HG03108 (cell line): ENCODE measurements around the gene KIF21B.

ENCODE experiments used
- ATAC-seq: cut with Tn5 transposase; IDR thresholded peaks from one replicate; pipeline ENCODE4 v1.9.1; 2021; ENCODE audit warnings: moderate library complexity; ENCODE audit not compliant: unreplicated experiment

The KIF21B gene

DNA sequence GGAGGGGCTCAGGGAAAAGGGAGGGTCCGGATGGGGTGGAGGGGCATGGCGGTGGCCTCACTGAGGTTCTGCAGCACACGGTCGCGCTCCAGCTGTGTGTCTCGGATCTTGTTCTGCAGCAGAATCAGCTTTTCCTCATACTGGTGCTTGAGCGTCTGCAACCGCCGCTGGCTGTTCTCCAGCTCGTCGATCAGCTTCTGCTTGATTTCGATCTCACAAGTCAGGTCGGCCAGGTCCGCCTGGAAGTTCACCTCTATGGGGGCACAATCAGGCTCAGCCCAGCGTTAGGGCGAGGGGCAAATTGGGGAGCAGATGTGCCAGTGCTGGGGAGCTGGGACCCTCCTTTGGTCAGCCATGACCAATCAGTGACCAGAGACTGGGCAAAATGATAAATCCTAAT, 25.2 kb downstream of the KIF21B start:
- no peak for ATAC-seq

DNA sequence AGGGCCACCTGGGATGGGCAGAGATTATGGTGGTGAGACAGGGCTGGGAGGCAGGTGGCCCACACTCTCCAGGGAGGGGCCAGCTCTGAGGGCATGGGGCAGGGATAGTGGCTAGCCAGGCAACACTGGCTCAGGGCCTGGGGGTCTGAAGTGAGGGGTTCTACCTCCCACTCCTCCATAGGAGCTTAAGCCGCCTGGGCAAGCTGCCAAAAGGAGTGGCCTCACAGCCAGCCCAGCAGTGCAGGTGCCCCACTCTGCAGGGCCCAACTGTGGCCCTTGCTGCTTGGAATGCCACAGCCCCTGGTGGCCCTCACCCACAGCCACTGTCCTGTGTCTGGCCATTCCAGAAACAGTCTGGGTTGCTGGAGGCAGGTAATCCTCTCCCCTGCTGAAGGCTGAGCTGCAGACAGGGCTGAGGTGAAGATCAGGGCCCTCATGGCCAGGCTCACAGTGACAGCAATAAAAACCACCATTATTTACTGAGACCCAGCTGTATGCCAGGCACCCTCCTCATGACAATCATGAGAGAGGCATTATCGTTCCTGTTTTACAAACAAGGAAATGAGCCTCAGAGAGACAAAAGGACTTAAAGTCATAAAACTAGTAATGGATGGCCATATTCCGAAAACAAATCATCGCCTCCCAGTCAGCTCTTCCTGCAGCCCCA, 31.0 kb downstream of the KIF21B start:
- no peak for ATAC-seq

DNA sequence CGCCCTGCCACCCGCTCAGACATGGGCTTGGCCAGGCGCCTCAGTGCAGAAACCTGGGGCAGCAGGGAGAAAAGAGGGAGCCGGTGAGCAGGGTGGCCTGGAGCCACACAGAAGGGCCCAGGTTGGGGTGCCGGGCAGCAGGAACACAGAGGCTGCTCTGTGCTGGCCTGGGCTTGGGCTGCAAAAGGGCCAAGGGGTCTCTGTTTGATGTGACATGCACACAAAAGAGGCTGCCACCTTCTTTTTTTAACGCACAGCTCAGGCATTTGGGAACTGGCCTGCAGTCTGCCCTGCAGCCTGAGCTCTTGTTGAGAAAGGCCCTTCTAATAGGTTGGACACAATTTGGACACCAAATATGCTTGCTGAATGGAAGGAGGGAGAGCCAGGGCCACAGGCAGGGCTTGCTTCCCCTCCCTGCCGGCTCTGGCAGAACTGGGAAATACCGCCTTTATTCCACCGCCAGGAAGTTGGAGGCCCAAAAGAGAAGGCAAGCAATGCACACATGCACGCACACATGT, 32.4 kb downstream of the KIF21B start:
- ATAC-seq, result no peak

DNA sequence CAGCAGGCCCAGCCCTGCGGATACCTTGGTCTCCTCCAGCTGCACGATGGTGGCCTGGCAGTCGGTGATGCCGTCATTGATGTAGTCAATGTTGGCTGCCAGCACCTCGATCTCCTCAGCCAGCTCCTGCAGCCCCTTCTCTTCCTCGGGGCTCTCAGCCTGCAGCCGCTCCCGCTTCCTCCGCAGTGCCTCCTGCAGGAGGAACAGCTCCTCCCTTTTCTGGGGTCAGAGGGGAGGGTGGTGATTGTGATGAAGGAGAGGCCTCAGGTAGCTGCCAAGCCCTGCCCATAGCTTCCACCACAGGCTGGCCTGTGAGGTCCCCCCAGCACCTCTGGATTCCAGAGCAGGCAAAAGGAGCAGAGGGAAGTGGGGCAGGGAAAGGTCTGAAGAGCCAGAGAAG, 33.4 kb downstream of the KIF21B start:
- ATAC-seq, result no peak

DNA sequence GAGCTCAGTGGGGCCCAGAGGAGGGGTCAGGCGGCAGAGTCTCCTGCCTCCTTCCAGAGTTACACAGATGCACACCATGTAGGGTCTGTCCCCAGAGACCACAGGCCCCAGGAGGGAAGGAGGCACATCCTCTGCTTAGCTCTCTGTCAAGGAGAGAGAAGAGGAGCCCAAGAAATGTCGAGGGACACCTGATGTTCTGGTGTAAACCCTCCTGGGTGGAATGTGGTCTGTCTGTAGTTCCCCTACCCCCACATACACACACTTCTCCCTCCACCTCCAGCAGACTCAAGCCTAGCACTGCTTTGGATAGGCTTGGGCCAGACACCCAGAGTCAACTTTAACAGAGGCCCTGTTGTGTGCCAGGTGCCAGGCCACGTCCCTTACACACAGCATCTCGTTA, 34.2 kb downstream of the KIF21B start:
- no peak for ATAC-seq

DNA sequence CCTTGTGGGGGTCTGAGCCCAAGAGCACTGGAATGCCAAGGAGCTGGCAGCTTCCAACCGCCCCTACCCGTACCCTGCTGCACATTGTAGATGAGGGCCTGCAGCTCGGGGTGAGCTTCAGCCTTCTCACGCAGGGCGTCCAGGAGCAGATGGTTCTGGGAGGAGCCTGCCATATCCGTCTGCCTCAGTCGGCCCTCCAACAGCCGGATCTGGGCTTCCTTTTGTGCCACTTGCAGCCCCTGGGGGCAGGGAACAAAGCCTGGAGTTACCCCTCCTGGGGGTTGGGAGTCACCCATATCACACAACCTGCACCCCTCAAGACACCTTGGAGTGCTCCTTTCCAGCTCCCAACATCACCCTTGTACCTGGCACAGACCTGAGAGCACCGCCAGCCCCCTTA, 34.8 kb downstream of the KIF21B start:
- no peak for ATAC-seq

DNA sequence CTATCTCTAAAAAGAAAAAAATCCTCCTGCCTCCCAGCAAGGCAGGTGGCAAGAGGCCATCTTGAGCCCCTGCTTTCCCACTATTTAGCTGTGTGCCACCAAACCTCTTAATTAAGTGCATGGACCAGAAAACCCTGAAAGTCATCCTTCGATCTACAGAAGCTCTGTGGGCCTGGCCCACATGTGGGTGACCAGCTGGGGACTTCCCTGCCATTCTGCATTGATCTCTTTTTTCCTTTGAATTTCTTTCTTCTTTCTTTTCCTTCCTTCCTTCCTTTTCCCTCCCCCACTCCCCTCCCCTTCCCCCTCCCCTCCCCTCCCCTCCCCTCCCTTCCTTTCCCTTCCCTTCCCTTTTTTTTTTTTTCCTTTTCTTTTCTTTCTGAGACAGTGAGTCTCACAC, 38.0 kb downstream of the KIF21B start:
- ATAC-seq, result no peak

DNA sequence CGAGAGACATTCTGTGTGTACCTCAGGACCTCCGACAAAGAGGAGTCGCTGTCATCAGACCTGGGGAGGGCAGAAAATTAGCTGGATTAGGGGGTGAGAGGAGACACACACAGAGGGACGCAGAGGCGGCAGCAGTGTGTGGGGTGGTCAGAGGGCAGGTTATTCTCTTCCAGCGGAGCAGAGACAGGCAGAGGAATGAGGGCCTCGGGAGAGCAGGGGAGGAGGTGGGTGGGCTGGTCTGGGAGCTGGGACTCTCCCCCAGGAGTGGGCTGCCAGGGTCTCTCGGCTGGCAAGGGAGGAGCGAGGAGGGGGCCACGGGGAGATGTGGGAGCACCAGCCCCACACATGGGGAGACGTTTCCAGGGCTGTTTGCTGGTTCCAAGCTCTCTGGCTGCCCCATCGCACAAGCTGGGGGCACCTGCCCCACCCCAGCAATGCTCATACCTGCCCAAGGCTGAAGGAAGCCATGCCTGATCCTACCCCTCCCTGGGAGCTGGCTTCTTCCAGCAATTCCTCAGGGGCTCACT, 40.4 kb downstream of the KIF21B start:
- no peak for ATAC-seq

DNA sequence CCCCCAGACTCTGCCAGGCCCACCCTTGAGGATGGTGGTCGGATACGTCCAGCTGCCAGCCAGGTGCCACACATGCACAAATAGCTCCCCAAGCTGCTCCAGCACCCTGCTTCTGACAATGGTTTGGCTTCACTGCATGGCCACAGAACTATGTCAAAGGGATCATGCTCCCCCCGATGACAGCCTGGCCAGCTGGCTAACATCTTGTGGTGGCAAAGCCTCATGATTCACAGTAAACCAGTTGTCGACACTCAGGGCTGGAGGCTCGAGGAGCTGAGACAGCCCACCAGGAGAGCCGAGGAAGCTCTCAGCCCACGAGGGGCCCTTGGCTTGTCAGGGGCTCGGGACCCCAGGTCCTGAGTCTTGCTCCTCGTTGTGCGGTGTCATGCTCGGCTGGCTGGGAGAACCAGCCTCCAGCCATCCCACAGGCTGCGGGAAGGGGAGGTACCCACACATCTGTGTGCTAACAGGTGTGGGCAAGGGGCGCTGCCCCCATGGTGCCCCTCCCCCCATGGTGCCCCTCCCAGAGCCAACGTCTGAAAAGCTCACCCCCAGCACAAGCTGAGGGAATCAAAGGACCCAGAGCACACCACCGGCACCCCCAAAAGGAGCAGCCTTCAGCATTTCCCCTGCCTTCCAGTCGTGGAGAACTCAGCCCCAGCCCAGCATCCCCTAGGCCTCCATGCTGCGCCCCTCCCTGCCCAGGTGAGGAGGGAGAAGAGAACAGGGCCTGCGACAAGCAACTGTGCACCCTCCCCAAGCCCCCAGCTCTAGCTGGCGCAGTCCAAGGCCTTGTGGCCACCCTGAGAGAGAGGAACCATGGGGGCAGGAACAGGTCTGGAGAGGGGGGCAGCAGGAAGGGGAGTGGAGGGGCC, 41.2 kb downstream of the KIF21B start:
- ATAC-seq, result no peak

DNA sequence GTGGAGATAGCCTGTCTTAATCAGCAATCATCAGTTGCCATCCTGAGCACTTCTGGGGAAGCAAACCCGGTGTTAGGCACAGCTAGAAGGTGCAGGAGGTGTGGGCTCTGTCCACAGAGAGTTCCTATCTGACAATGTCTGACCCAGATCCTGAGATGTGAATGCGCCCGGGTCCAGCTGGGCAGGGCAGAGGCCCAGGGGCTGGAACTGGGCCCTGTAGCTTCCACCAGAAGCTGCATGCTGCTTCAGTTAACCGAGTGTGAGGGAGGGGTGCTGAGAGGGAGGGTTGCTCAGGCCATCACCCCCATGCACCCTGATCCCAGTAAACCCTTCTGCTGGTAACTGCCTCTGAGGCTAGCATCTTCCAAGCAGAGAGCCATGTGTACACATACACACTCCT, 42.2 kb downstream of the KIF21B start:
- ATAC-seq, result no peak

DNA sequence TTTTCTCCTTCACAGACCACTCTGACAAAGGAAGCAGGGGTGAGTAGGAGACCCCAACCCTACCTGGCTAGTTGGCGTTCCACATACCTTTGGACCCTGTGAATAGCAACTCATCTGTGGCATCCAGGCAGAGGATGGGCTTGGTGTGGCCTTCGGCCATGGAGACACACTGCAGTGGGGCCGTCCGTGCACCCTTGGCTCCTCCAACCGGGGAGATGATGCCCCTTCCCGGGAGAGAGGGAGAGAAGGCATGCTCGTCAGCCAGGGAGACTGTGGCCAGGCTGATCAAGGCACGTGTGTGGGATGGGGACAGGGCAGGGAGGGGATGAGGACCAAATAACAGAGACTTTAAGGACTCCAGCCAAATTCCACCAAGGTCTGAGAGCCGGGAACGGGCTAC, 42.6 kb downstream of the KIF21B start:
- ATAC-seq, result no peak

DNA sequence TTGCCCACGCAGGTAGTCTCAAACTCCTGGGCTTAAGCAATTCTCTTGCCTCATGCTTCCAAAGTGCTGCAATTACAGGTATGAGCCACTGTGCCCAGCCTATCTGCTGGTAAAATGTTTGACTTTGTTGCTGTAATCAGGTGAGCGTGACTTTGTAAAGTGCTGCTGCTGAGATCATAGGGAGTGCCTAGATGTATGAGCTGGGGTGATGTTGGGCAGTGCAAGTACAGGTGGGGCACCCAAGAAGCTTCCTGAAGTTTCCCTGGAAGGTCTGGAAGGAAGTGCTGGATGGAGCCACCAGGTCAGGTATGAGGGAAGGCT, 43.1 kb downstream of the KIF21B start:
- no peak for ATAC-seq

DNA sequence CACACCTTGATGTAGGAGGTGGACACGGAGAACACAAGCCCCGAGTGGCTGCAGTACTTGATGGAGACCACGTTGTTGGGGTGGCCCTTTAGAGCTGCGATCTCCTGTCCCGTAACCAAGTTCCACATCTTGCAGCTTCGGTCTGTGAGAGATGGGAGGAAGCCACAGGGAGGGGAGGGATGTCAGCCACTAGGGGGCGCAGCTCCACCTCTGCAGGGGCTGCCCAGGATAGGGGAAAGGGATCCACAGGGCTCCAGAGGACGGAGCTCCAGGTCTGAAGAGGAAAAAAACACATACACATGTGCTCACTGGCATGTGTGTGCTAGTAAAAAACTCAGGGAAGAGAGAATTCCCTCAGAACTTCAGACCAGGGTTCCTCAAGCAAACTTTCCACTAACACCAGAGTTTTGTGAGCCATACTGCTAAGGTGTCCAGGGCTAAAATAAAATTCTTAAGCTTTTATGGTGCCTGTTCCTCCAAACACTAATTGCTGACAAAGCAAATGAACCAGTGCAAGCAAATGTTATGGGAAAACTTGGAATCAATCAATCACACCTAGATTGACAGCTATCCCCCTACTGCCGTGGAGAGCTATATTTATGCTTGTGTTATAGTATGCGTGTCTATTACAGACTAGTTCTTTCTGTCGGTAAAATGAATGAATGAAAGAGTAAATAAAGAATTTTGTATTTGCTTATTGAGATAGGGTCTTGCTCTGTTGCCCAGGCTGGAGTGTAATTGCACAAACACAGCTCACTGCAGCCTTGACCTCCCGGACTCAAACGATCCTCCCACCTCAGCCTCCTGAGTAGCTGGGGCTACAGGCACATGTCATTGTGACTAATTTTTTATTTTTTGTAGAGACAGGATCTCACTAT, 43.7 kb downstream of the KIF21B start:
- ATAC-seq, result no peak

DNA sequence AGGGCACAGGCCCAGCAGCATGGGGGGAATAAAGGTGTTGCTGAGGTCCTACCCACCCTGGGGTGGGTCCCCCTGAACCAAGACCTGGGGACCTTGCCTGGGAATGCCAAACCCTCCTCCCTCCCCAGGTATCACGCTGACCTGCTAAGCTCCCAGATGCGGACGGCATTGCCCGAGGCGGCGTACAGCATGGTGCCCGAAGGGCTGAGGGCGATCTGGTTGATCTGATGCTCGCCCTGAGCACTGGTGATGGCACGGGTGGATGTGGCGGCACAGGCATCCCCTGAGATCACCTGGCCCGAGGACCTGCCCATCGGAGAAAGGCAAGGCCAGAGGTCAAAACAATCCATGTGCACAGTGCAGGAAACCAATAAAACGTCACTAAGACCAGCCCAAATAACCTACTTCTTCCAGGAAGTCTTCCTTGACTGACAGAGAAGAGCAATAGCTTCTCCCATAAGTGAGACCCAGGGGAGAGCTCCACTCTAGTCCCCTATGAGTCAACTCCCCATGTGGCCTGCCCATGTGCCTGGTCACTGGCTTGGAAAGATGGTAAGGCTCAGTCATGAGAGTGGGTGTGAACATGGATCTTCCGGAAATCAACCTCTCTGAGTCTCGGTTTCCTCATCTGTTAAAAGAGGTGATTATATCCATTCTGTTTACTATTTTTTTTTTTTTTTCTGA, 46.3 kb downstream of the KIF21B start:
- ATAC-seq, result no peak

DNA sequence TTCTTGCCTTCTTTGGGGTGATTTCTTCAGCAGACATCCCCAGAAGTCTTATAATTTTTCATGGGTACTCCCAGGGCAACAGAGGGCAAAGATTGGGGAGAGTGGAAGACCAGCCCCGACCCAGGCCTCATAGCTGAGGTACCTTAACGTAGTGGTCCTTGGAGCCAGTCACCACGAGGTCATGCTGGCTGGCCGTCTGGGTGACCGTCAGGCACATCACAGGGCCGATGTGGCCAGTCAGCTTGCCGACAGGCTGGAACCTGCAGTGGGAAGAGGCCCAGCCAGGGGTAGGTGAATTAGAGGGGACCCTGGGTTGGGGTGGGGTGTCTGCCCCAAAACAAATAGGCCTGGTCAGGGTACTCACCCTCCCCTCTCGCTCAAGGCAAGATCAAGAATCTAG, 46.9 kb downstream of the KIF21B start:
- ATAC-seq, result no peak

DNA sequence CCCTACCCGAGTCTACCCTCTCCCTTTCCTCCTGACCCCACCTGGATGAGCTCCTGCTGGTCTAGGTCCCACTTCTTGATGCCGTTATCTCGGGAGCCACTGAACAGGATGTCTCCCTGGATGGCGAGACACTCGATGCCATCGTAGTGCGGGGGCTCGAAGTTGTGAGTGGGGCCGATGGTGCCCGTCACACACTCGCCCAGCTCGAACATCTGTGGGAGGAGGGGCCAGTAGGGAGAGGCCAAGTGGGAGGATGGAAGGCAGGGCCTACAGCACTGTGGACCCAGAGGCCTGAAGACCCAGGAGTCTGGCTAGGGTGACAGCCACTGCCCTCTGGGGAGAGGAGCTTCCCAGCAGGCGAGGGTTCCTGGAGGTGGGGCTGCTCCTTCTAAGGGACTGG, 48.1 kb downstream of the KIF21B start:
- ATAC-seq, result no peak

DNA sequence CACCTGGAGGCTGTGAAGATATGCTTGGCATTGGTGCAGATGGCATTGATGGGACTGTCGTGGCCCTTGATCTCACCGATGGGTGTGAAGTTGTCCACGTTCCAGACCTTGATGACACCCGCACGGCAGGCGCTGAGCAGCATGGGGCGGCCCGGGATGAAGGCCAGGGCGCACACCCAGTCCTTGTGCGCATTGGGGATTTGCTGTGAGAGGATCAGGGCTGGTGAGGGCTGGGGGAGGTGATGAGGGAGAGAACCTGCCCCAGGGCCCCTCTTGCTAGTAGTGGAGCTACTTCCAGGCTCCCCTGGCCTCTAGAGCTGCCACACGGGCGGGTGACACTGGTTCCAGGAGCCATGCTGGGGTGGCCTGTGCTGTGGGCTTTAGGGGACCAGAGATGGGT, 48.8 kb downstream of the KIF21B start:
- ATAC-seq, result no peak

DNA sequence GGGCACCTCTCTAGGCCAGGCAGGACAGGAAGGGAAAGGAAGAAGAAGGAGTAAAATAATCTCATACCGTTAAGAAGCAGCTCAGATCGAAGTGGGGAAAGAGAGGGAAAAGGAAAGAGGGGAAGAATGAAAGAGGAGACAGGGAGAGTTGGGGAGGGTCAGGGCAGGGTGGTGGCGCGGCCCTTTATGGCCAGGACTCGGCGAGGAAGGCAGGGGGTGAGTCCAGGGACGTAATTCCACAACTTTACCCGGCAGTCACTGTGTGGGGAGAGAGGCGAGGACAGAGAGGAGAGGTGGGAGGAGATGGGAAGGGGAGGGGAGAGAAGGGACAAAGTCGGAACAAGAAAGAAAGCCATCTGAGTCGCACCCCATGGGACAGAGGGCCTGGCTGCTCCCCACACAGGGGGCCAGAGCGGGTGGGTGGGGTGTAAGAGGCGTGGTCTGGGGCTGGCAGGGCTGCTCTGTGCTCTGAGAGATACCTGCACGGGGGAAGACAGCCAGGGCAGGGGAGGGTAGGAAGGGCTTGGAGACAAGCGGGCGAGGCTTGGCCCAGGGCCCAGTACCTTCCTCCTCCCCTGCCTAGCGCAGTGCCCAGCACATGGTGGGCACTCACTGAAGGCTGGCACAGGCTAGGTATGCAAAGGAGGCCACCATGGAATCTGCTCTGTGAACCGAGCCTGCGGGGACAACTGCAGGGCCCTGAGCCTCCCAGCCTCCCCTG, 49.4 kb downstream of the KIF21B start:
- no peak for ATAC-seq

DNA sequence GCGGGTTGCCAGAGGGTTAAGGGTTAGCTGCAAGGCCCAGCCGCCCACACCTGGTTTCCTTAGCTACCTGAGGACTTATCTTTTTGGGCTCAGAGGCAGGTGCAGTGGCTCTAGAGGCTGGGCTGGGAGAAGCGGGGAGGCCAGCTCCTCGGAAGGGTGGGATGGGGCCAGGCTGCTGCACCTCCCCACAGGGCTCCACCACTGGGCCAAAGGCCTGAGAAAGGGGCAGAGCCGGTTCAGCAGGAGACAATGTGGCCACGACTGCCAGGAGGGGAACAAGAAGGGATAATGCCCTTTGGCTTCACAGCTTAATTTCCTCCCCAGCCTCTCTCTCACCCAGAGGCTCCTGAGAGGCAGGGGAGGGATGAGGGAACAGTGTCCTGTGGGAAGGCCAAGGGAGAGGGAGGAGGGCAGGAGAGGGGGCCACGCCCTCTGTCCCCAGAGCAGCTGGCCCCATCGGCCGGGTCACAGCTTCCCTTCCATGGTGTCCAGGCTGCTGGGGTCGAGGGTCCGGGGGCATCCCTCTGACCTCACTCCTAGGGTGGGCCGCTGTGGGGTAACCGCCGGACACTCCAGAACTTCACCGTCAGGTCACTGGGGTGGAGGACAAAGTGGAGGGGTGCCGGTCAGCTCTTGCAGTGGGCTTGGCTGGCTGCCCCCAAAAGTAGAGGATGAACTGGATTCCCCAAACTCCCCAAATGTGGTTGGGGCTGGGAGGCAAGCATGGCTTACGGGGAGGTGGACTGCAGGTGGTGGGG, 50.4 kb downstream of the KIF21B start:
- no peak for ATAC-seq
